GM12865 (cell line): ENCODE results near the gene MARCHF9.

Source experiments
- DNase-seq: peaks from one replicate; pipeline ENCODE4 v3.0.0; 2010; ENCODE audit warnings: low read depth
- H3K4me3 ChIP-seq: 2 replicates; pipeline ENCODE4 v1.5.1; 2011; ENCODE audit warnings: mild to moderate bottlenecking, low read depth, low read length, control low read depth
- TF ChIP-seq, protein P1 (sequence below): IDR thresholded peaks from 2 replicates; pipeline ENCODE4 v1.5.1; 2011; ENCODE audit warnings: low read length, control low read depth, low read depth, inconsistent platforms; ENCODE audit not compliant: insufficient read depth; ENCODE audit errors: missing control alignments

The MARCHF9 gene

GRCh38 chr12:57775044-57775443 lies 20.1 kb downstream of the MARCHF9 start:
- no peak for DNase-seq

DNA sequence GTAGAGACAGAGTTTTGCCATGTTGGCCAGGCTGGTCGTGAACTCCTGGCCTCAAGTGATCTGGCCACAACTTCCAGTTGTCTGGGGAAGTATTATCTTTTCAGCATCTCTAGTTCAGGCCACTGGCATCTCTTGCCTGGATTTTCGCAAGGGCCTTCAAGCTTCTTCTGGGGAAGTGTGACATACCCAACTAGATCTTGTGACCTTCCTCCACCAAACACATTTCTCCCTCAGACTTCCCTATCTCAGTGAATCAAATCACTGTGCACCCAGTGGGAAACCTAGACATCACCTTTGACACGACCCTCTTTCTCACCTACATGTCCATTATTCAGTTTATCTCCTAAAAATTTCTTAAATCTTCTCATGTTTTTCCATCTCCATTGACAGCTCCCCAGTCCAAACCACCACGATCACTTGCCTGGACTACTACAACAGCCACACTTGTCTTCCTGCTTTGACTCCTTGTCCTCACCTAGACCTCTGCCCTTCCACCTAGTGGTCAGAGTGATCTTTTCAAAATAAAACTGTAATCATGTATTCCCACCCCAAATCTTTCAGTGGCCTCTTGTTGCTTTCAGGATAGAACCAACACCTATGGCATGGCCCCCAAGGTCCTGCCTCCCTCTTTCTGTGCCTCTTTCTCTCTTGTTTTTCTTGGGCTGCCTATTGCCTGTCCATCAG lies 20.8 kb downstream of the MARCHF9 start:
- DNase-seq, result no peak
- TF ChIP-seq, protein P1, sequence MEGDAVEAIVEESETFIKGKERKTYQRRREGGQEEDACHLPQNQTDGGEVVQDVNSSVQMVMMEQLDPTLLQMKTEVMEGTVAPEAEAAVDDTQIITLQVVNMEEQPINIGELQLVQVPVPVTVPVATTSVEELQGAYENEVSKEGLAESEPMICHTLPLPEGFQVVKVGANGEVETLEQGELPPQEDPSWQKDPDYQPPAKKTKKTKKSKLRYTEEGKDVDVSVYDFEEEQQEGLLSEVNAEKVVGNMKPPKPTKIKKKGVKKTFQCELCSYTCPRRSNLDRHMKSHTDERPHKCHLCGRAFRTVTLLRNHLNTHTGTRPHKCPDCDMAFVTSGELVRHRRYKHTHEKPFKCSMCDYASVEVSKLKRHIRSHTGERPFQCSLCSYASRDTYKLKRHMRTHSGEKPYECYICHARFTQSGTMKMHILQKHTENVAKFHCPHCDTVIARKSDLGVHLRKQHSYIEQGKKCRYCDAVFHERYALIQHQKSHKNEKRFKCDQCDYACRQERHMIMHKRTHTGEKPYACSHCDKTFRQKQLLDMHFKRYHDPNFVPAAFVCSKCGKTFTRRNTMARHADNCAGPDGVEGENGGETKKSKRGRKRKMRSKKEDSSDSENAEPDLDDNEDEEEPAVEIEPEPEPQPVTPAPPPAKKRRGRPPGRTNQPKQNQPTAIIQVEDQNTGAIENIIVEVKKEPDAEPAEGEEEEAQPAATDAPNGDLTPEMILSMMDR, result peak; percentile 21
- H3K4me3 ChIP-seq, result no peak overlapping the region

More at GRCh38 chr12:57775044-57775443, 20.1 kb downstream of the MARCHF9 start:
- no peak overlapping the region for H3K4me3 ChIP-seq
- TF ChIP-seq, protein P1, result no peak

- H3K4me3 ChIP-seq, result no peak overlapping the region
- DNase-seq, result no peak
- TF ChIP-seq, protein P1, result no peak
These were observed 21.3 kb downstream of the MARCHF9 start for GRCh38 chr12:57776247-57776587.

GRCh38 chr12:57777367-57777766 lies 22.5 kb downstream of the MARCHF9 start:
- TF ChIP-seq, protein P1, result no peak
- H3K4me3 ChIP-seq, result no peak overlapping the region
- no peak for DNase-seq

DNA sequence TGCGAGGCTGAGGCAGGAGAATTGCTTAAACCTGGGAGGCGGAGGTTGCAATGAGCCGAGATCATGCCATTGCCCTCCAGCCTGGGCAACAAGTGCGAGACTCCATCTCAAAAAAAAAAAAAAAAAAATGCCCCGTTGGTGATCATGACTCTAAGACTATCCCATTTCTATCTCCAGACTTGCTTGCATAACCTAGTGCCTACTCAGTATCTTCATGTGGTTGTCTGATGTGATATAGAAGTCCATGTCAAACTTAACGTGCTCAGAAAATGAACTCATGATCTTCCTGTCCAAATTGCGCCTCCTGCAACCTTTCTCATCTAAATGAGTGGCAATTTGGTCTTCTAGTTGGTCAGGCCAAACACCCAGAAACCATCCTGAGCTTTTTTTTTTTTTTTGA lies 23.0 kb downstream of the MARCHF9 start:
- no peak overlapping the region for H3K4me3 ChIP-seq
- no peak for DNase-seq
- TF ChIP-seq, protein P1, result no peak

DNA sequence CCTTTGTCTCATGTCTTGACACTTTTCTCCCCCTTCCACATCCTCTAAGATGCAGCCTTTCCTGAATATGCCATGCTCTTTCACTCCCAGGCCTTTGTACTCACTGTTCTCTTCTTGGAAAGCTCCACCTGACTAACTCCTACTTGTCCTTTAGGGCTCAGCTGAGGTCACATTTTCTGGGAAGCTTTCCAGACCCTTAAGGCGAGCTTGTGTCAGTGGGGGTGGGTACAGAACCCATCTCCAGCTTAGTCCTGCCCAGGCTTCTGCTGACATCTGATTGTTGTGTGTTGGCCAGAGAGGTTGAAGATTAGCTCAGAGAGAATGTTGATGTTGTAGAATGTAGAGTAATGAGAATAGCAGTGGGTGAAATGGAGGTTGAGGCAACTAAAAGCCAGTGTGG lies 24.8 kb downstream of the MARCHF9 start:
- DNase-seq, result no peak
- no peak overlapping the region for H3K4me3 ChIP-seq
- TF ChIP-seq, protein P1, result no peak

DNA sequence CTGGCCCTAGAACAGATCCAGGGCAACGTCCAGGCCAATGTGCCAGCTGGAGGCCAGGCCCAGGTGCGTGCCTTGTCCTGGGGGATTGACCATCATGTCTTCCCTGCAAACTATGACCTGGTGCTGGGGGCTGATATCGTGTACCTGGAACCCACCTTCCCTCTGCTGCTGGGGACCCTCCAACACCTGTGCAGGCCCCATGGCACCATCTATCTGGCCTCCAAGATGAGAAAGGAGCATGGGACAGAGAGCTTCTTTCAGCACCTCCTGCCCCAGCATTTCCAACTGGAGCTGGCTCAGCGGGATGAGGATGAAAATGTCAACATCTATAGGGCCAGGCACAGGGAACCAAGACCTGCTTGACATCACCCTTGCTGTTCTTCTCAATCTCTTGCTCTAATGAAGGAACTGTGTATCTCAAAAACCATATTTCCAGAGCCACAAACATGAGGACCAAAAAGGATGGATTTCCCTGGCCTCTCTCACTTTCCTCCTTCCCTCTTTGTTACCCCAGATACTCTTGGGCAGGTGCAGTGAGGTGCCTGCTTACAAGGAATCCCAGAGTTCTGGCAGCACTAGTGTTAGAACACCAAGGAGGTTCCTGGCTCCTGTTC lies 25.5 kb downstream of the MARCHF9 start:
- DNase-seq, result no peak
- TF ChIP-seq, protein P1, result no peak
- H3K4me3 ChIP-seq, result no peak overlapping the region
